ENCODE results near the gene MAP3K3.

- no peak for TF ChIP-seq POLR2A (IDR thresholded peaks at IDR 0.05)
- TF ChIP-seq, protein P1, sequence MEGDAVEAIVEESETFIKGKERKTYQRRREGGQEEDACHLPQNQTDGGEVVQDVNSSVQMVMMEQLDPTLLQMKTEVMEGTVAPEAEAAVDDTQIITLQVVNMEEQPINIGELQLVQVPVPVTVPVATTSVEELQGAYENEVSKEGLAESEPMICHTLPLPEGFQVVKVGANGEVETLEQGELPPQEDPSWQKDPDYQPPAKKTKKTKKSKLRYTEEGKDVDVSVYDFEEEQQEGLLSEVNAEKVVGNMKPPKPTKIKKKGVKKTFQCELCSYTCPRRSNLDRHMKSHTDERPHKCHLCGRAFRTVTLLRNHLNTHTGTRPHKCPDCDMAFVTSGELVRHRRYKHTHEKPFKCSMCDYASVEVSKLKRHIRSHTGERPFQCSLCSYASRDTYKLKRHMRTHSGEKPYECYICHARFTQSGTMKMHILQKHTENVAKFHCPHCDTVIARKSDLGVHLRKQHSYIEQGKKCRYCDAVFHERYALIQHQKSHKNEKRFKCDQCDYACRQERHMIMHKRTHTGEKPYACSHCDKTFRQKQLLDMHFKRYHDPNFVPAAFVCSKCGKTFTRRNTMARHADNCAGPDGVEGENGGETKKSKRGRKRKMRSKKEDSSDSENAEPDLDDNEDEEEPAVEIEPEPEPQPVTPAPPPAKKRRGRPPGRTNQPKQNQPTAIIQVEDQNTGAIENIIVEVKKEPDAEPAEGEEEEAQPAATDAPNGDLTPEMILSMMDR (IDR thresholded peaks at IDR 0.05): no peak
These were observed 2.3 kb downstream of the MAP3K3 start for GRCh38 chr17:63624531-63624880.

All from ovary (tissue), 3 donors.